ENCODE measurements around the gene TINAG.

DNA sequence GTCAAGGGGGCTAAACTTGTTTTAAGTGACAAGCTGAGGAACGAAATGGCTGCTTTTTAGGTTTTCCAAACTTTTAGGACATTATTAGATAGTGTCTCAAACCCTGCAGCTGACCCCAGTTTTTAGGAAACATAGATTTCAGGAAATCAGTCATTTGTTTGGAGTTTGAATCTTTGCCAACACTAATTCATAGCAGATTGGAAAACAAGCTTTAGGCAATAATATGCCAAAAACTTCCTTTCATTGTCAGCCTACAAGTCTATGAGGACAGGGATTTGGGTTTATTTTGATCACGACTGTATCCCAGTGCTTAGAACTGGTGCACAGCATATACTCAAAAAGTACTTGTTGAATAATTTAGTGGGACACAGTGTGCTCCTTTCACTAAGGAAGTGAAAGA is 123.2 kb downstream of the TINAG start:
- TF ChIP-seq, protein P1, sequence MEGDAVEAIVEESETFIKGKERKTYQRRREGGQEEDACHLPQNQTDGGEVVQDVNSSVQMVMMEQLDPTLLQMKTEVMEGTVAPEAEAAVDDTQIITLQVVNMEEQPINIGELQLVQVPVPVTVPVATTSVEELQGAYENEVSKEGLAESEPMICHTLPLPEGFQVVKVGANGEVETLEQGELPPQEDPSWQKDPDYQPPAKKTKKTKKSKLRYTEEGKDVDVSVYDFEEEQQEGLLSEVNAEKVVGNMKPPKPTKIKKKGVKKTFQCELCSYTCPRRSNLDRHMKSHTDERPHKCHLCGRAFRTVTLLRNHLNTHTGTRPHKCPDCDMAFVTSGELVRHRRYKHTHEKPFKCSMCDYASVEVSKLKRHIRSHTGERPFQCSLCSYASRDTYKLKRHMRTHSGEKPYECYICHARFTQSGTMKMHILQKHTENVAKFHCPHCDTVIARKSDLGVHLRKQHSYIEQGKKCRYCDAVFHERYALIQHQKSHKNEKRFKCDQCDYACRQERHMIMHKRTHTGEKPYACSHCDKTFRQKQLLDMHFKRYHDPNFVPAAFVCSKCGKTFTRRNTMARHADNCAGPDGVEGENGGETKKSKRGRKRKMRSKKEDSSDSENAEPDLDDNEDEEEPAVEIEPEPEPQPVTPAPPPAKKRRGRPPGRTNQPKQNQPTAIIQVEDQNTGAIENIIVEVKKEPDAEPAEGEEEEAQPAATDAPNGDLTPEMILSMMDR (IDR thresholded peaks at IDR 0.05) = no peak
- TF ChIP-seq EP300 (IDR thresholded peaks at IDR 0.05) = no peak
- no peak for TF ChIP-seq POLR2A (IDR thresholded peaks at IDR 0.05)
- no peak for TF ChIP-seq POLR2AphosphoS5 (IDR thresholded peaks at IDR 0.05)

Data from gastroesophageal sphincter (tissue), 3 donors.